ENCODE measurements around the gene DCAF11. TPM values are rescaled to one million over a fixed set of nuclear protein-coding genes. Genes with fewer than 3 reads are reported as not detected.

The DCAF11 gene
- polyA plus RNA-seq (ENCODE audit: insufficient read depth in 1 of 5, insufficient read length in 5 of 5, low replicate concordance in 1 of 5): 10 to 100 TPM; 59.5 to 74.4 (median 65.9) TPM
- long read RNA-seq, donor 1, full-length matches to known transcripts: 6 of 16 reads
- long read RNA-seq, donor 1, partial matches to known transcripts: 10 of 16 reads
- long read RNA-seq, donor 1, other reads (novel, unspliced or antisense): 0 of 16 reads
- long read RNA-seq, donor 2, full-length matches to known transcripts: 6 of 13 reads
- long read RNA-seq, donor 2, partial matches to known transcripts: 7 of 13 reads
- long read RNA-seq, donor 2, other reads (novel, unspliced or antisense): 0 of 13 reads
- long read RNA-seq, donor 3, full-length matches to known transcripts: 5 of 37 reads
- long read RNA-seq, donor 3, partial matches to known transcripts: 32 of 37 reads
- long read RNA-seq, donor 3, other reads (novel, unspliced or antisense): 0 of 37 reads
- long read RNA-seq, donor 4, full-length matches to known transcripts: 4 of 4 reads
- long read RNA-seq, donor 4, partial matches to known transcripts: 0 of 4 reads
- long read RNA-seq, donor 4, other reads (novel, unspliced or antisense): 0 of 4 reads
- long read RNA-seq, donor 5, full-length matches to known transcripts: 6 of 30 reads
- long read RNA-seq, donor 5, partial matches to known transcripts: 24 of 30 reads
- long read RNA-seq, donor 5, other reads (novel, unspliced or antisense): 0 of 30 reads
- long read RNA-seq, donor 6, full-length matches to known transcripts: 9 of 17 reads
- long read RNA-seq, donor 6, partial matches to known transcripts: 8 of 17 reads
- long read RNA-seq, donor 6, other reads (novel, unspliced or antisense): 0 of 17 reads
- long read RNA-seq, donor 7, full-length matches to known transcripts: 2 of 2 reads
- long read RNA-seq, donor 7, partial matches to known transcripts: 0 of 2 reads
- long read RNA-seq, donor 7, other reads (novel, unspliced or antisense): 0 of 2 reads
- long read RNA-seq, donor 8, full-length matches to known transcripts: 3 of 3 reads
- long read RNA-seq, donor 8, partial matches to known transcripts: 0 of 3 reads
- long read RNA-seq, donor 8, other reads (novel, unspliced or antisense): 0 of 3 reads

GRCh38 chr14:24114532-24115421 lies at the start of gene DCAF11, which contains the start of gene NRL:
Gene DCAF11, plus strand, starts transcription at chr14:24114777. Its CDS starts 818 bp downstream, at chr14:24115595.
Gene NRL, minus strand, starts transcription at chr14:24114949. Its CDS starts 32,101 bp downstream, at chr14:24082848.
- DNase-seq: peak; percentile 100

GRCh38 chr14:24064856-24065255 lies 49.7 kb upstream of the DCAF11 start:
- DNase-seq: no peak

- no peak for DNase-seq
Measured at GRCh38 chr14:24065408-24065807, 49.2 kb upstream of the DCAF11 start.

- DNase-seq: no peak
Measured at GRCh38 chr14:24066496-24067132, 48.0 kb upstream of the DCAF11 start.

- no peak for DNase-seq
Measured at GRCh38 chr14:24067133-24068082, 47.2 kb upstream of the DCAF11 start.

GRCh38 chr14:24068711-24069410 lies 45.7 kb upstream of the DCAF11 start:
- no peak for DNase-seq

- no peak for DNase-seq
Measured at GRCh38 chr14:24069411-24069735, 45.2 kb upstream of the DCAF11 start.

- DNase-seq: no peak
Measured at GRCh38 chr14:24070285-24071143, 44.1 kb upstream of the DCAF11 start.

GRCh38 chr14:24071144-24071697 lies 43.4 kb upstream of the DCAF11 start, which contains the start of gene CPNE6:
Gene CPNE6, plus strand, starts transcription at chr14:24071562. Its CDS starts 1,375 bp downstream, at chr14:24072937.
- DNase-seq: no peak

GRCh38 chr14:24071836-24072430 lies 42.6 kb upstream of the DCAF11 start:
- no peak for DNase-seq

GRCh38 chr14:24072436-24072835 lies 42.1 kb upstream of the DCAF11 start:
- DNase-seq: no peak

GRCh38 chr14:24072881-24073877 lies 41.4 kb upstream of the DCAF11 start:
- DNase-seq: no peak

GRCh38 chr14:24074625-24075484 lies 39.7 kb upstream of the DCAF11 start:
- DNase-seq: no peak

- DNase-seq: no peak
Measured at GRCh38 chr14:24075485-24076301, 38.9 kb upstream of the DCAF11 start.

Measured in right lung (tissue), 10 donors.